ENCODE results near the gene CAPS.

- TF ChIP-seq CTCF (IDR thresholded peaks at IDR 0.05) (no peak), POLR2A (IDR thresholded peaks at IDR 0.05) (no peak)
These were observed 3.5 kb upstream of the CAPS start for GRCh38 chr19:5910638-5910907.
